ENCODE measurements around the gene VWA3B. TPM values are rescaled to one million over a fixed set of nuclear protein-coding genes. Genes with fewer than 3 reads are reported as not detected.

VWA3B gene
- total RNA-seq, 1 experiment from 2014 or later: not detected

- Histone ChIP-seq H3K14ac (ENCODE audit: insufficient read depth, low read length) (no peak overlapping the region), H4K5ac (ENCODE audit: insufficient read length, low read depth, low read length) (no peak overlapping the region), H3K23me2 (ENCODE audit: insufficient read length, low read depth, low read length, poor library complexity, severe bottlenecking) (no peaks in the 10 kb centered on the region), H3K4ac (ENCODE audit: low read depth, low read length) (no peak overlapping the region), H2BK5ac (ENCODE audit: insufficient read length, low read length) (no peak overlapping the region), H2BK20ac (ENCODE audit: low read depth, low read length, poor library complexity, severe bottlenecking) (no peak overlapping the region), H4K91ac (ENCODE audit: insufficient read length, low read depth, low read length) (no peak overlapping the region), H2BK12ac (ENCODE audit: insufficient read length, low read depth, low read length) (no peak overlapping the region), H4K8ac (replicated peaks; ENCODE audit: insufficient read length, low read depth, low read length) (no peak overlapping the region), H3K27me3 (ENCODE audit: insufficient read depth, low read length) (no peaks in the 10 kb centered on the region), H2AK5ac (ENCODE audit: insufficient read length, low read length) (no peak overlapping the region), H4K20me1 (ENCODE audit: control insufficient read depth, insufficient read depth, insufficient read length) (no peaks in the 10 kb centered on the region), H3K9me3 (ENCODE audit: control insufficient read depth, low read depth, low read length) (no peaks in the 10 kb centered on the region), H3K23ac (ENCODE audit: insufficient read length, low read depth, low read length) (no peak overlapping the region), H2BK120ac (ENCODE audit: low read depth, low read length, poor library complexity, severe bottlenecking) (no peak overlapping the region), H2AFZ (ENCODE audit: low read length) (no peak overlapping the region), H3K79me1 (ENCODE audit: insufficient read depth, low read depth, low read length, poor library complexity, severe bottlenecking) (no peaks in the 10 kb centered on the region), H3K79me2 (ENCODE audit: insufficient read depth, low read length) (no peaks in the 10 kb centered on the region), H3K4me2 (ENCODE audit: insufficient read depth, insufficient read length, low read length) (no peak overlapping the region), H3K56ac (ENCODE audit: insufficient read length, low read depth, low read length) (no peak overlapping the region), H3K9ac (ENCODE audit: extremely low read depth, insufficient read length, low read length) (no peak overlapping the region), H3K18ac (ENCODE audit: insufficient read length, low read depth, low read length) (no peak overlapping the region), H3T11ph (ENCODE audit: low read length) (no peak overlapping the region), H3K4me1 (ENCODE audit: insufficient read depth, low read length) (no peaks in the 10 kb centered on the region), H3K27ac (ENCODE audit: insufficient read length, low read depth, low read length) (no peak overlapping the region), H2BK15ac (ENCODE audit: low read depth, low read length) (no peak overlapping the region)
- no CpG with 5 or more reads among the region's 3 CpGs for WGBS (ENCODE audit: extremely low coverage, insufficient read length, low lambda C conversion rate)
- Mint-ChIP-seq H3K36me3 (ENCODE audit: insufficient read depth in 1 of 3, low read depth in 3 of 3) (peaks cover 0 to 11% (median 4%) of the 10 kb centered on the region in 3 experiments; a peak in 6 of 7 replicates), H3K27me3 (ENCODE audit: low read depth) (peaks cover 3% of the 10 kb centered on the region; the same call in 1 of the 2 replicates), H3K9me3 (peaks cover 23 to 24% of the 10 kb centered on the region in 2 experiments), H3K4me3 (no peak overlapping the region), H3K4me1 (peaks cover 0 to 11% of the 10 kb centered on the region in 2 experiments; a peak in 2 of 4 replicates), H3K27ac (no peak overlapping the region)
- DNase-seq: no peak
- TF ChIP-seq CTCF (conservative IDR thresholded peaks at IDR 0.05): no peak
Observed at GRCh38 chr2:98219152-98219551, 132.2 kb downstream of the VWA3B start.
